ACC112 (cell line): ENCODE measurements around the gene IGFLR1.

Source experiments
- H2AFZ ChIP-seq: fragments of 200-600 bp; sonication (generic); one replicate; pipeline ENCODE4 v1.6.0; 2017; ENCODE audit warnings: antibody characterized with exemption, low read length; ENCODE audit not compliant: unreplicated experiment
- H3K27ac ChIP-seq: fragments of 200-600 bp; sonication (generic); 2 replicates; pipeline ENCODE4 v1.5.1; 2014; ENCODE audit warnings: low read depth, mild to moderate bottlenecking, antibody characterized with exemption, low read length, moderate library complexity
- H3K27me3 ChIP-seq: fragments of 200-600 bp; sonication (generic); 2 replicates; pipeline ENCODE4 v1.6.1; 2014; ENCODE audit warnings: mild to moderate bottlenecking, antibody characterized with exemption, low read length, moderate library complexity, mixed read lengths; ENCODE audit not compliant: insufficient read depth
- H3K36me3 ChIP-seq: fragments of 200-600 bp; sonication (generic); 2 replicates; pipeline ENCODE4 v1.6.1; 2016; ENCODE audit warnings: mild to moderate bottlenecking, antibody characterized with exemption, low read length, moderate library complexity, mixed read lengths; ENCODE audit not compliant: insufficient read depth
- H3K4me1 ChIP-seq: fragments of 200-600 bp; sonication (generic); one replicate; pipeline ENCODE4 v1.6.1; 2016; ENCODE audit warnings: low read length, mixed read lengths; ENCODE audit not compliant: insufficient read depth, unreplicated experiment, control insufficient read depth
- H3K4me3 ChIP-seq: fragments of 200-600 bp; sonication (generic); 2 replicates; pipeline ENCODE4 v1.5.1; 2014; ENCODE audit warnings: mild to moderate bottlenecking, low read depth, low read length
- H3K79me2 ChIP-seq: fragments of 200-600 bp; sonication (generic); one replicate; pipeline ENCODE4 v1.6.0; 2016; ENCODE audit warnings: low read length; ENCODE audit not compliant: control insufficient read depth, unreplicated experiment, insufficient read depth

The IGFLR1 gene

GRCh38 chr19:35712567-35713505 is 29.4 kb downstream of the IGFLR1 start:
- no peaks in the 10 kb centered on the region for H3K27me3 ChIP-seq
- H2AFZ ChIP-seq: no peak overlapping the region
- no peaks in the 10 kb centered on the region for H3K79me2 ChIP-seq
- no peak overlapping the region for H3K4me3 ChIP-seq
- H3K4me1 ChIP-seq: peaks cover 9% of the 10 kb centered on the region
- H3K36me3 ChIP-seq: no peaks in the 10 kb centered on the region
- H3K27ac ChIP-seq: no peak overlapping the region

GRCh38 chr19:35710784-35711723 is 31.2 kb downstream of the IGFLR1 start:
- Histone ChIP-seq H3K4me3 (no peak overlapping the region), H3K4me1 (peaks cover 9% of the 10 kb centered on the region), H2AFZ (no peak overlapping the region), H3K36me3 (no peaks in the 10 kb centered on the region), H3K79me2 (no peaks in the 10 kb centered on the region), H3K27me3 (no peaks in the 10 kb centered on the region), H3K27ac (0 out of 2 replicates have a peak overlapping the region, but pooled peaks have one; percentile 48)

- H3K4me1 ChIP-seq: peaks cover 5% of the 10 kb centered on the region
- H3K36me3 ChIP-seq: no peaks in the 10 kb centered on the region
- H3K27me3 ChIP-seq: no peaks in the 10 kb centered on the region
- no peaks in the 10 kb centered on the region for H3K79me2 ChIP-seq
- H3K4me3 ChIP-seq: no peak overlapping the region
- no peak overlapping the region for H2AFZ ChIP-seq
- H3K27ac ChIP-seq: no peak overlapping the region
Measured at GRCh38 chr19:35708391-35708790, 33.9 kb downstream of the IGFLR1 start.

- Histone ChIP-seq H2AFZ (no peak within 1 kb of the TSS), H3K27ac (no peak within 1 kb of the TSS), H3K36me3 (no peaks in the 10 kb centered on the region), H3K27me3 (no peaks in the 10 kb centered on the region), H3K4me1 (no peaks in the 10 kb centered on the region), H3K4me3 (no peak within 1 kb of the TSS), H3K79me2 (no peaks in the 10 kb centered on the region)
Measured at GRCh38 chr19:35704218-35704617, 38.0 kb downstream of the IGFLR1 start, which contains the start of gene ZBTB32. TSS of gene ZBTB32 (plus strand) at chr19:35704558. CDS start at chr19:35714627, 10,069 bp downstream.

- Histone ChIP-seq H2AFZ (no peak overlapping the region), H3K4me3 (no peak overlapping the region), H3K4me1 (no peaks in the 10 kb centered on the region), H3K79me2 (no peaks in the 10 kb centered on the region), H3K27ac (no peak overlapping the region), H3K27me3 (no peaks in the 10 kb centered on the region), H3K36me3 (no peaks in the 10 kb centered on the region)
Measured at GRCh38 chr19:35703343-35703742, 38.9 kb downstream of the IGFLR1 start.

- peak overlapping the region; percentile 74 for H3K4me3 ChIP-seq
Measured at GRCh38 chr19:35702223-35703012, 39.8 kb downstream of the IGFLR1 start.

GRCh38 chr19:35696835-35697234 is 45.4 kb downstream of the IGFLR1 start:
- Histone ChIP-seq H3K36me3 (no peaks in the 10 kb centered on the region), H3K27ac (no peak overlapping the region), H3K27me3 (no peaks in the 10 kb centered on the region), H3K79me2 (no peaks in the 10 kb centered on the region), H3K4me1 (no peaks in the 10 kb centered on the region), H2AFZ (no peak overlapping the region), H3K4me3 (no peak overlapping the region)

More at GRCh38 chr19:35702223-35703012, 39.8 kb downstream of the IGFLR1 start:
- Histone ChIP-seq H3K27me3 (no peaks in the 10 kb centered on the region), H3K27ac (no peak overlapping the region), H3K36me3 (no peaks in the 10 kb centered on the region), H3K79me2 (no peaks in the 10 kb centered on the region), H3K4me1 (no peaks in the 10 kb centered on the region), H2AFZ (peak overlapping the region; percentile 91)

- no peak overlapping the region for H2AFZ ChIP-seq
- no peaks in the 10 kb centered on the region for H3K27me3 ChIP-seq
- H3K4me3 ChIP-seq: no peak overlapping the region
- H3K27ac ChIP-seq: no peak overlapping the region
- H3K79me2 ChIP-seq: no peaks in the 10 kb centered on the region
- no peaks in the 10 kb centered on the region for H3K4me1 ChIP-seq
- H3K36me3 ChIP-seq: no peaks in the 10 kb centered on the region
Measured at GRCh38 chr19:35695895-35696422, 46.3 kb downstream of the IGFLR1 start.

GRCh38 chr19:35693835-35694599 is 48.2 kb downstream of the IGFLR1 start:
- Histone ChIP-seq H3K79me2 (no peaks in the 10 kb centered on the region), H3K36me3 (no peaks in the 10 kb centered on the region), H3K27ac (no peak overlapping the region), H3K4me3 (no peak overlapping the region), H3K27me3 (no peaks in the 10 kb centered on the region), H2AFZ (no peak overlapping the region), H3K4me1 (no peaks in the 10 kb centered on the region)
